Keratinocyte (primary cell): Measurements from ENCODE around the gene CLDN14. TPM values are rescaled to one million over a fixed set of nuclear protein-coding genes. Genes with fewer than 3 reads are reported as not detected.
A peak's percentile ranks its signal among the peaks of the same experiment; 100 is the strongest.

ENCODE experiments used
- DNase-seq: peaks from one replicate; pipeline ENCODE4 v3.0.0-alpha.2; 2011; ENCODE audit warnings: low read depth, missing footprints, low spot score
- FAIRE-seq: peaks from 2 replicates; lab custom pipeline; 2011; peaks lifted over from hg19 to GRCh38; lab: Jason Lieb, UNC
- H2AFZ ChIP-seq: 2 replicates; pipeline ENCODE4 v1.6.0; 2012; ENCODE audit warnings: low read length, control low read depth, inconsistent platforms; ENCODE audit not compliant: control insufficient read depth
- H3K27ac ChIP-seq: 2 replicates; pipeline ENCODE4 v1.5.1; 2011; ENCODE audit warnings: low read length; ENCODE audit not compliant: control insufficient read depth, insufficient read depth
- H3K27me3 ChIP-seq: 3 replicates; pipeline ENCODE4 v1.6.0; 2011; ENCODE audit warnings: low read length; ENCODE audit not compliant: control insufficient read depth, insufficient read depth; ENCODE audit errors: extremely low read depth
- H3K36me3 ChIP-seq, 2 experiments: 2 replicates in 1 of 2; 3 replicates in 1 of 2; pipeline ENCODE4 v1.5.1; 2011; ENCODE audit warnings: low read length in 2 of 2, mild to moderate bottlenecking in 1 of 2; ENCODE audit not compliant: control insufficient read depth in 2 of 2, insufficient read depth in 2 of 2; ENCODE audit errors: extremely low read depth in 1 of 2
- H3K4me1 ChIP-seq: 3 replicates; pipeline ENCODE4 v1.5.1; 2011; ENCODE audit warnings: low read length; ENCODE audit not compliant: control insufficient read depth, insufficient read depth; ENCODE audit errors: extremely low read depth
- H3K4me2 ChIP-seq: 3 replicates; pipeline ENCODE4 v1.6.0; 2011; ENCODE audit warnings: low read depth, low read length; ENCODE audit not compliant: control insufficient read depth, insufficient read depth; ENCODE audit errors: extremely low read depth
- H3K4me3 ChIP-seq, 3 experiments: fragments of 200-600 bp in 1 of 3; sonication (generic) in 1 of 3; 2 replicates in 2 of 3; 3 replicates in 1 of 3; pipeline ENCODE4 v1.5.1; 2011 to 2016; ENCODE audit warnings: low read length in 3 of 3, mild to moderate bottlenecking in 3 of 3, control low read depth in 2 of 3, inconsistent platforms in 1 of 3, low read depth in 1 of 3, mixed read lengths in 1 of 3, mixed run types in 1 of 3, moderate library complexity in 1 of 3; ENCODE audit not compliant: control insufficient read depth in 2 of 3, insufficient read depth in 2 of 3; ENCODE audit errors: extremely low read depth in 1 of 3
- H3K79me2 ChIP-seq: 2 replicates; pipeline ENCODE4 v1.6.0; 2012; ENCODE audit warnings: low read length; ENCODE audit not compliant: control insufficient read depth, insufficient read depth
- H3K9ac ChIP-seq: 3 replicates; pipeline ENCODE4 v1.6.0; 2011; ENCODE audit warnings: low read length; ENCODE audit not compliant: control insufficient read depth, insufficient read depth; ENCODE audit errors: extremely low read depth
- H3K9me1 ChIP-seq: 3 replicates; pipeline ENCODE4 v1.6.0; 2011; ENCODE audit warnings: low read length; ENCODE audit not compliant: control insufficient read depth, insufficient read depth; ENCODE audit errors: extremely low read depth
- H3K9me3 ChIP-seq: 2 replicates; pipeline ENCODE4 v1.5.1; 2012; ENCODE audit warnings: low read depth, low read length; ENCODE audit not compliant: control insufficient read depth
- H4K20me1 ChIP-seq: 3 replicates; pipeline ENCODE4 v1.6.0; 2011; ENCODE audit warnings: low read length; ENCODE audit not compliant: control insufficient read depth, insufficient read depth; ENCODE audit errors: extremely low read depth
- CTCF ChIP-seq, 3 experiments: IDR thresholded peaks in 1 of 3; conservative IDR thresholded peaks in 1 of 3; optimal IDR thresholded peaks in 1 of 3; 2 replicates in 2 of 3; 3 replicates in 1 of 3; pipeline versions ENCODE3 to v1.5.1; 2011; ENCODE audit warnings: low read length in 3 of 3, mild to moderate bottlenecking in 3 of 3, moderate library complexity in 2 of 3, control low read depth in 1 of 3, inconsistent platforms in 1 of 3; ENCODE audit not compliant: insufficient read depth in 2 of 3; ENCODE audit errors: extremely low read depth in 1 of 3
- EZH2 ChIP-seq: IDR thresholded peaks from one replicate; pipeline ENCODE4 v1.6.1; 2012; ENCODE audit warnings: inconsistent platforms, mild to moderate bottlenecking, low read length, moderate library complexity
- dilution Hi-C: fragments of 300-500 bp; cut with MboI; formaldehyde crosslinking; loops from one replicate; pipeline ENCODE4 v1.7.0; 2020; ENCODE audit warnings: low sequenced_read_pairs; ENCODE audit not compliant: extremely low pct_ligation_motif_present
- polyA plus RNA-seq, 5 experiments: library from polyadenylated mRNA; depleted of rRNA in 3 of 5; stranded (reverse) in 3 of 5; stranded (forward) in 1 of 5; unstranded in 1 of 5; fragments of >200 nt; gene quantifications; 1 replicate in 1 of 5; 2 replicates in 3 of 5; 3 replicates in 1 of 5; pipeline versions ENCODE4 v1.2.1 to v1.2.3, GENCODE V29; 2011 to 2012; ENCODE audit warnings: missing spikeins in 2 of 5, low read depth in 1 of 5, low replicate concordance in 1 of 5

Gene CLDN14
- polyA plus RNA-seq, 1 donor (not counting 4 experiments of a cell fraction or from before 2014, with no cell fraction given): not detected

- dilution Hi-C loops: no loop called here
- no peak for DNase-seq
- no peaks in the 10 kb centered on the region for H3K9me3 ChIP-seq
- FAIRE-seq: no peak
- H3K9me1 ChIP-seq: no peaks in the 10 kb centered on the region
- peaks cover 7% of the 10 kb centered on the region for H3K4me1 ChIP-seq
- H3K9ac ChIP-seq: no peak overlapping the region
- no peak overlapping the region for H3K4me3 ChIP-seq
- no peak overlapping the region for H3K27ac ChIP-seq
- H3K79me2 ChIP-seq: no peaks in the 10 kb centered on the region
- no peak for TF ChIP-seq EZH2
- TF ChIP-seq CTCF (optimal IDR thresholded peaks at IDR 0.05 in 1 of 3, IDR thresholded peaks at IDR 0.05 in 1 of 3, conservative IDR thresholded peaks at IDR 0.05 in 1 of 3; ENCODE audit: extremely low read depth in 1 of 3, insufficient read depth in 2 of 3, low read length in 3 of 3): no peak
- H2AFZ ChIP-seq: no peak overlapping the region
- H4K20me1 ChIP-seq: no peaks in the 10 kb centered on the region
- H3K36me3 ChIP-seq: no peaks in the 10 kb centered on the region
- H3K27me3 ChIP-seq: peaks cover 3% of the 10 kb centered on the region
- H3K4me2 ChIP-seq: no peak overlapping the region
These were observed 31.0 kb upstream of the CLDN14 start for GRCh38 chr21:36510911-36511310.

GRCh38 chr21:36509973-36510664 lies 30.2 kb upstream of the CLDN14 start:
- H3K9me1 ChIP-seq: no peaks in the 10 kb centered on the region
- H3K4me1 ChIP-seq: peaks cover 7% of the 10 kb centered on the region
- H3K27me3 ChIP-seq: peaks cover 3% of the 10 kb centered on the region
- dilution Hi-C loops: no loop called here
- H4K20me1 ChIP-seq: no peaks in the 10 kb centered on the region
- H3K9me3 ChIP-seq: no peaks in the 10 kb centered on the region
- H3K4me3 ChIP-seq: no peak overlapping the region
- peak overlapping the region; percentile 65 for H3K4me2 ChIP-seq
- no peak overlapping the region for H3K9ac ChIP-seq
- peak overlapping the region; percentile 11 for H2AFZ ChIP-seq
- H3K27ac ChIP-seq: no peak overlapping the region
- no peaks in the 10 kb centered on the region for H3K36me3 ChIP-seq
- no peak for TF ChIP-seq CTCF (optimal IDR thresholded peaks at IDR 0.05 in 1 of 3, IDR thresholded peaks at IDR 0.05 in 1 of 3, conservative IDR thresholded peaks at IDR 0.05 in 1 of 3; ENCODE audit: extremely low read depth in 1 of 3, insufficient read depth in 2 of 3, low read length in 3 of 3)
- no peak for TF ChIP-seq EZH2
- H3K79me2 ChIP-seq: no peaks in the 10 kb centered on the region
- FAIRE-seq: no peak
- DNase-seq: no peak
